ENCODE measurements around the gene NFATC2.

DNA sequence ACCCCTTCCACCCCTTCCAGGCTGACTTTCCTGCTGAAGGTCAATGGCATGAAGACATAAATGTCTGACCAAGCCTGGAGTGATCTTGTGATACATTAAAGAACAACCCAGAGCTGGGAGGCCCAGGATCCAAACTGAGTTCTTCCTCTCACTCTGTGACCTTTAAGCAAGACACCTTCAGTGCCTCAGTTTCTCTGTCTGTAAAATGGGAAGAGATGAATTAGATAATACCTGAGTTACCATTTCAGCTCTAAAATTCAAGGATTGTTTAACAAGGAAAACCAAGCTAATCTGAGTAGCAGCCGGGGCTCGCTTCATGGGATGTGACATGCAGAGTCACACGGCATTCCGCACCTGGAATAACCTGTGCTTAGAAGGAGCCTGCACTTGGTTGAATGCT is 7.0 kb upstream of the NFATC2 start:
- TF ChIP-seq YY1 (IDR thresholded peaks at IDR 0.05; ENCODE audit: insufficient read depth, insufficient read length) (no peak), SUZ12 (IDR thresholded peaks at IDR 0.05; ENCODE audit: extremely low read depth, insufficient read depth, insufficient read length) (no peak)

Measured in NT2/D1 (cell line).